KOPT-K1 (cell line): ENCODE measurements around the gene KLF13.
A peak's percentile ranks its signal among the peaks of the same experiment; 100 is the strongest.

Experiments
- H3K27ac ChIP-seq: fragments of 200-600 bp; sonication (generic); 2 replicates; pipeline ENCODE4 v1.5.1; 2016; ENCODE audit warnings: antibody characterized with exemption, mild to moderate bottlenecking, low read depth, low read length; ENCODE audit not compliant: poor library complexity, severe bottlenecking
- H3K36me3 ChIP-seq: fragments of 200-600 bp; sonication (generic); 2 replicates; pipeline ENCODE4 v1.5.1; 2017; ENCODE audit warnings: antibody characterized with exemption, mild to moderate bottlenecking, low read length, moderate library complexity; ENCODE audit not compliant: insufficient read depth
- H3K9me3 ChIP-seq: fragments of 200-600 bp; sonication (generic); 2 replicates; pipeline ENCODE4 v1.5.1; 2017; ENCODE audit warnings: antibody characterized with exemption, low read length, mild to moderate bottlenecking; ENCODE audit not compliant: insufficient read depth, poor library complexity, severe bottlenecking

The KLF13 gene

DNA sequence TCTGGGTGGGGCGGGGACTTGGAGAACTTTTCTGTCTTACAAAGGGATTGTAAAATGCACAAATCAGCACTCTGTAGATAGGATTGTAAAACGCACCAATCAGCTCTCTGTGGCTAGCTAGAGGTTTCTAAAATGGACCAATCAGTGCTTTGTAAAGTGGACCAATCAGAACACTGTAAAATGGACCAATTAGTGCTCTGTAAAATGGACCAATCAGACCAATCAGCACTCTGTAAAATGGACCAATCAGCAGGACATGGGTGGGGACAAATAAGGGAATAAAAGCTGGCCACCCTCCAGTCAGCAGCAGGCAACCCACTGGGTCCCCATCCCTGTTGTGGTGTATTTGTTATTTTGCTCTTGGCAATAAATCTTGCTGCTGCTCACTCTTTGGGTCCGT lies 77.7 kb downstream of the KLF13 start:
- Histone ChIP-seq H3K27ac (peak overlapping the region; percentile 54), H3K9me3 (peaks cover 15% of the 10 kb centered on the region), H3K36me3 (no peaks in the 10 kb centered on the region)

GRCh38 chr15:31405200-31405920 lies 78.7 kb downstream of the KLF13 start:
- H3K36me3 ChIP-seq = no peaks in the 10 kb centered on the region
- peaks cover 15% of the 10 kb centered on the region for H3K9me3 ChIP-seq
- H3K27ac ChIP-seq = peak overlapping the region; percentile 54

DNA sequence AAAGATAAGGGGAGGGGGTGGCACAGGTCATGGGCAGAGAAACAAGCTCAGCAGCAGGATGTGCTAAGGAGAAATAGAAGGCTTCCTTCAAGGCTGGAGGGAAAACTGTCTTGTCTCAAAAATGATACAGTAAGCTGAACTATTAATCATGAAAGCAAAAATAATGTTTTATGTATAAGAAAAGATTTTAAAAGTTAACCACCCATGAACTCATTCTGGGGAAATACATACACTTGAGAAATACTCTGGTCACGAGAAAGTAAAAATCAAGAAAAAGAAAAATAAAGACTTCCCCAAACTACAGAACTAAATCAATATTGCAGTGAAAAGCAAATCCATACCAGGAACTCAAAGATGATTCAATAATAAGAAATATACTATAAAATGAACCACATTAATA lies 80.7 kb downstream of the KLF13 start:
- Histone ChIP-seq H3K9me3 (peaks cover 15% of the 10 kb centered on the region), H3K36me3 (no peaks in the 10 kb centered on the region), H3K27ac (no peak overlapping the region)

- no peaks in the 10 kb centered on the region for H3K36me3 ChIP-seq
- H3K9me3 ChIP-seq = peaks cover 15% of the 10 kb centered on the region
- H3K27ac ChIP-seq = no peak overlapping the region
Measured at GRCh38 chr15:31407851-31408250, 81.2 kb downstream of the KLF13 start.

DNA sequence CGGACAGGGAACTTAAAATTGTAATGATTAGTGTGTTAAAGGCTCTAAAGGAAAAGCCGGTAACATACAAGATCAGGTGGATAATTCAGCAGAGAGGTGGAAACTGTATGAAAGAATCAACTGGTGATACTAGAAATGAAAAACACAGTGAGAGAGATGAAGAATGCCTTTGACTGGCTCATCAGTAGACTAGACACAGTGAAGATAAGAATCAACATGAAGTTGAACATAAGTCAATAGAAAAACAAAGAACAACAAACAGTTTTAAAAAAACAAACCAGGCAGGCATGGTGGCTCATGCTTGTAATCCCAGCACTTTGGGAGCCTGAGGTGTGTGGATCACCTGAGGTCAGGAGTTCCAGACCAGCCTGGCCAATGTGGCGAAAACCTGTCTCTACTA lies 82.1 kb downstream of the KLF13 start:
- H3K27ac ChIP-seq = no peak overlapping the region
- H3K9me3 ChIP-seq = peaks cover 15% of the 10 kb centered on the region

GRCh38 chr15:31409171-31409570 lies 82.5 kb downstream of the KLF13 start:
- peaks cover 15% of the 10 kb centered on the region for H3K9me3 ChIP-seq
- no peaks in the 10 kb centered on the region for H3K36me3 ChIP-seq
- no peak overlapping the region for H3K27ac ChIP-seq

More for the DNA sequence above, 82.1 kb downstream of the KLF13 start:
- no peaks in the 10 kb centered on the region for H3K36me3 ChIP-seq

DNA sequence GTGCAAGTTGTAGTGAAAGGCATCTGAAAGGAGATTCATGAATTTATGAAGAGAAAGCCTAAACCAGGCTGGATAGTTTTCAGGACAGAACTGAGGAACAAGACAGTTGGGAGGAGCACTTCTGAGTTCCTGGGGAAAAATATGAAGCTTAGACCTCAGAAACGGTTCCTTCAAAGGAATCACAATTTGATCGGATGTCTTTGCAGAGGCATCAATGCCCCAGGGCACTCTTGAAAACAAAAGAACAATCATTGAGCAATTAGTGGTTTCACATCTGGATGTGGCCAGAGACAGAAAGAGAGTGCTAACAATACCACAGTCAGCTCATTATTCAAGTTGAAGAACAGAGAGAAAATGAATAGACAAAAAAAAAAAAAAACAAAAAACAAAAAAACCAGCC lies 86.2 kb downstream of the KLF13 start:
- Histone ChIP-seq H3K36me3 (no peaks in the 10 kb centered on the region), H3K27ac (no peak overlapping the region), H3K9me3 (peaks cover 8% of the 10 kb centered on the region)

GRCh38 chr15:31415201-31415600 lies 88.6 kb downstream of the KLF13 start:
- Histone ChIP-seq H3K9me3 (peaks cover 19% of the 10 kb centered on the region), H3K36me3 (no peaks in the 10 kb centered on the region), H3K27ac (no peak overlapping the region)

- Histone ChIP-seq H3K27ac (no peak overlapping the region), H3K9me3 (peaks cover 23% of the 10 kb centered on the region), H3K36me3 (no peaks in the 10 kb centered on the region)
Measured at GRCh38 chr15:31419820-31420219, 93.2 kb downstream of the KLF13 start.

DNA sequence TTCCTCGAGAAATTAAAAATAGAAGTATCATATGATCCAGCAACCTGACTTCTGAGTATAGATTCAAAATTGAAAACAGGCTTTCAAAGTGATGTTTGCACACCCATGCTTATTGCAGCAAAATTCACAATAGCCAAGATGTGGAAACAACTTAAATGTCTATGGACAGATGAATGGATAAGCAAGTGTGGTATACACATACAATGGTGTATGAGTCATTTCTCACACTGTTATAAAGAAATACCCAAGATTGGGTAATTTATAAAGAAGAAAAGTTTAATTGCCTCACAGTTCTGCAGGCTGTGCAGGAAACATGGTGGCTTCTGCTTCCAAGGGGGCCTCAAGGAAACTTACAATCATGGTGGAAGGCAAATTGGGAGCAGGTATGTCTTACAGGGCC lies 100.8 kb downstream of the KLF13 start:
- Histone ChIP-seq H3K36me3 (no peaks in the 10 kb centered on the region), H3K27ac (no peak overlapping the region), H3K9me3 (no peaks in the 10 kb centered on the region)
